Endothelial cell of umbilical vein (primary cell): ENCODE data around the gene SRPX. TPM values are rescaled to one million over a fixed set of nuclear protein-coding genes. Genes with fewer than 3 reads are reported as not detected.

ENCODE experiments used
- BruUV-seq: library from RNA; stranded (reverse); fragments of 400-500 nt; replicated peaks from 2 replicates; lab custom pipeline; 2021; lab: Mats Ljungman, UMichigan
- CTCF ChIA-PET: fragments of 300-600, 350-600 bp; sonication (Branson Sonifier 250); formaldehyde crosslinking; loops from one replicate; lab custom pipeline; 2021; ENCODE audit warnings: antibody characterized with exemption, inconsistent platforms; lab: Charles Lee
- POLR2A ChIA-PET: fragments of 300-600, 350-600 bp; sonication (Branson Sonifier 250); formaldehyde crosslinking; loops from one replicate; lab custom pipeline; 2021; ENCODE audit warnings: antibody characterized with exemption, inconsistent platforms; lab: Charles Lee
- DNase-seq: peaks from one replicate; pipeline ENCODE4 v3.0.0-alpha.2; 2011; ENCODE audit warnings: low read depth, low spot score
- FAIRE-seq: peaks from 2 replicates; lab custom pipeline; 2011; peaks lifted over from hg19 to GRCh38; lab: Jason Lieb, UNC
- H2AFZ ChIP-seq: 2 replicates; pipeline ENCODE4 v1.6.0; 2012; ENCODE audit warnings: low read depth, low read length, control low read depth, inconsistent platforms
- H3K27ac ChIP-seq: 2 replicates; pipeline ENCODE4 v1.5.1; 2011; ENCODE audit warnings: low read depth, mild to moderate bottlenecking, control low read depth, low read length, moderate library complexity; ENCODE audit not compliant: insufficient read depth
- H3K27me3 ChIP-seq, 2 experiments: 2 replicates each; pipeline versions ENCODE4 v1.6.0 to v1.6.1; 2011; ENCODE audit warnings: low read length in 2 of 2, mixed read lengths in 1 of 2; ENCODE audit not compliant: control insufficient read depth in 2 of 2, insufficient read depth in 2 of 2
- H3K36me3 ChIP-seq, 2 experiments: 2 replicates in 1 of 2; 3 replicates in 1 of 2; pipeline ENCODE4 v1.5.1; 2011; ENCODE audit warnings: low read length in 2 of 2, mild to moderate bottlenecking in 1 of 2, moderate library complexity in 1 of 2; ENCODE audit not compliant: control insufficient read depth in 2 of 2, insufficient read depth in 2 of 2; ENCODE audit errors: extremely low read depth in 1 of 2
- H3K4me1 ChIP-seq: 3 replicates; pipeline ENCODE4 v1.5.1; 2011; ENCODE audit warnings: mild to moderate bottlenecking, low read length; ENCODE audit not compliant: control insufficient read depth, insufficient read depth; ENCODE audit errors: extremely low read depth
- H3K4me2 ChIP-seq: 2 replicates; pipeline ENCODE4 v1.6.1; 2011; ENCODE audit warnings: low read length, control low read depth, mixed read lengths; ENCODE audit not compliant: insufficient read depth
- H3K4me3 ChIP-seq, 3 experiments: fragments of 200-600 bp in 1 of 3; sonication (generic), shearing (Covaris generic) in 1 of 3; replicated peaks in 1 of 3; 2 replicates each; pipeline ENCODE4 v1.5.1; 2011 to 2016; ENCODE audit warnings: control low read depth in 3 of 3, low read length in 3 of 3, mild to moderate bottlenecking in 2 of 3, inconsistent platforms in 1 of 3, low read depth in 1 of 3, moderate library complexity in 1 of 3; ENCODE audit not compliant: insufficient read depth in 1 of 3
- H3K79me2 ChIP-seq: 2 replicates; pipeline ENCODE4 v1.6.0; 2012; ENCODE audit warnings: low read length, inconsistent platforms; ENCODE audit not compliant: control insufficient read depth, insufficient read depth
- H3K9ac ChIP-seq: replicated peaks from 2 replicates; pipeline ENCODE3; 2011; ENCODE audit warnings: low read length, control low read depth; ENCODE audit not compliant: insufficient read depth; ENCODE audit errors: extremely low read depth
- H3K9me1 ChIP-seq: replicated peaks from 3 replicates; pipeline ENCODE4 v1.6.0; 2011; ENCODE audit warnings: mild to moderate bottlenecking, low read length; ENCODE audit not compliant: control insufficient read depth, insufficient read depth; ENCODE audit errors: extremely low read depth
- H3K9me3 ChIP-seq: replicated peaks from 2 replicates; pipeline ENCODE4 v1.5.1; 2012; ENCODE audit warnings: low read length, inconsistent platforms; ENCODE audit not compliant: control insufficient read depth, insufficient read depth
- H4K20me1 ChIP-seq: replicated peaks from 2 replicates; pipeline ENCODE3; 2011; ENCODE audit warnings: mild to moderate bottlenecking, low read length; ENCODE audit not compliant: control insufficient read depth, insufficient read depth; ENCODE audit errors: extremely low read depth
- CTCF ChIP-seq, 2 donors: IDR thresholded peaks; 1 replicate in 1 of 2; 2 replicates in 1 of 2; pipeline ENCODE4 v1.5.1; 2011; ENCODE audit warnings: low read length in 2 of 2, mild to moderate bottlenecking in 2 of 2, moderate library complexity in 2 of 2, control low read depth in 1 of 2, inconsistent platforms in 1 of 2, low read depth in 1 of 2; ENCODE audit not compliant: insufficient read depth in 1 of 2; ENCODE audit errors: extremely low read depth in 1 of 2
- EZH2 ChIP-seq: IDR thresholded peaks from 2 replicates; pipeline ENCODE4 v1.6.1; 2012; ENCODE audit warnings: borderline replicate concordance, low read depth, mild to moderate bottlenecking, moderate library complexity, low read length, inconsistent platforms; ENCODE audit not compliant: severe bottlenecking
- FOS ChIP-seq: IDR thresholded peaks from 2 replicates; pipeline ENCODE4 v1.6.1; 2011; ENCODE audit warnings: mild to moderate bottlenecking, low read length, moderate library complexity, borderline replicate concordance; ENCODE audit not compliant: insufficient read depth
- GATA2 ChIP-seq: IDR thresholded peaks from 2 replicates; pipeline ENCODE4 v1.7.0; 2011; ENCODE audit warnings: low read depth, mild to moderate bottlenecking, moderate library complexity, mixed read lengths, low read length; ENCODE audit not compliant: insufficient read length, insufficient read depth
- JUN ChIP-seq: IDR thresholded peaks from 2 replicates; pipeline ENCODE4 v1.6.1; 2011; ENCODE audit warnings: borderline replicate concordance, low read depth; ENCODE audit not compliant: insufficient read length, insufficient read depth
- MYC ChIP-seq: IDR thresholded peaks from one replicate; pipeline ENCODE4 v1.6.1; 2011; ENCODE audit warnings: mild to moderate bottlenecking, low read depth, low read length
- POLR2A ChIP-seq: IDR thresholded peaks from 2 replicates; pipeline ENCODE4 v1.6.1; 2012; ENCODE audit warnings: low read depth, mild to moderate bottlenecking, control low read depth, low read length
- POLR2AphosphoS5 ChIP-seq: IDR thresholded peaks from 2 replicates; pipeline ENCODE4 v1.6.1; 2012; ENCODE audit warnings: low read depth, mild to moderate bottlenecking, control low read depth, low read length, moderate library complexity; ENCODE audit not compliant: insufficient read depth
- dilution Hi-C: fragments of 300-500 bp; cut with MboI; formaldehyde crosslinking; loops from one replicate; pipeline ENCODE4 v1.15.0; 2019; ENCODE audit warnings: low sequenced_read_pairs; ENCODE audit not compliant: extremely low pct_ligation_motif_present
- intact Hi-C: fragments of 100-400 bp; cut with micrococcal nuclease; formaldehyde crosslinking; loops from one replicate; pipeline ENCODE4 v1.10.0; 2022
- polyA plus RNA-seq, 4 experiments: library from polyadenylated mRNA; depleted of rRNA in 3 of 4; stranded (reverse) in 3 of 4; unstranded in 1 of 4; fragments of >200 nt; gene quantifications; 2 replicates each; pipeline versions ENCODE4 v1.2.1 to v1.2.3, GENCODE V29; 2011 to 2012; ENCODE audit warnings: missing spikeins in 1 of 4
- total RNA-seq: library from RNA; stranded (reverse); gene quantifications from 2 replicates; pipeline ENCODE4 v1.2.3, GENCODE V29; 2021
- TF ChIP-seq, protein P1 (sequence below): IDR thresholded peaks from 2 replicates; pipeline ENCODE4 v1.6.1; 2011; ENCODE audit not compliant: insufficient read depth, insufficient read length

Gene SRPX
- total and polyA plus RNA-seq, 2 donors (not counting 3 experiments of a cell fraction or from before 2014, with no cell fraction given): 104 to 140 TPM

GRCh38 chrX:38138157-38138891 lies 82.3 kb downstream of the SRPX start:
- Histone ChIP-seq H3K9me1 (no peaks in the 10 kb centered on the region), H3K4me1 (no peaks in the 10 kb centered on the region), H3K4me2 (no peak overlapping the region), H4K20me1 (no peaks in the 10 kb centered on the region), H3K27ac (no peak overlapping the region), H3K4me3 (no peak overlapping the region), H3K79me2 (no peaks in the 10 kb centered on the region), H3K27me3 (no peaks in the 10 kb centered on the region), H3K9me3 (no peaks in the 10 kb centered on the region), H2AFZ (no peak overlapping the region), H3K9ac (no peak overlapping the region), H3K36me3 (no peaks in the 10 kb centered on the region)
- dilution Hi-C loops (no loop called here), intact Hi-C loops (no loop called here)
- ChIA-PET POLR2A (no interaction called here), CTCF (no interaction called here)
- TF ChIP-seq FOS: no peak
- TF ChIP-seq, protein P1, sequence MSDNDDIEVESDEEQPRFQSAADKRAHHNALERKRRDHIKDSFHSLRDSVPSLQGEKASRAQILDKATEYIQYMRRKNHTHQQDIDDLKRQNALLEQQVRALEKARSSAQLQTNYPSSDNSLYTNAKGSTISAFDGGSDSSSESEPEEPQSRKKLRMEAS: no peak
- TF ChIP-seq POLR2AphosphoS5: no peak
- TF ChIP-seq POLR2A: no peak
- no peak for TF ChIP-seq GATA2
- TF ChIP-seq MYC: no peak
- TF ChIP-seq JUN: no peak
- TF ChIP-seq EZH2: no peak
- no peak for TF ChIP-seq CTCF (IDR thresholded peaks at IDR 0.05; ENCODE audit: extremely low read depth in 1 of 2, insufficient read depth in 1 of 2, low read depth in 1 of 2, low read length in 2 of 2)
- DNase-seq: peak; percentile 13
- no TSS peak for BruUV-seq
- FAIRE-seq: no peak
